ENCODE measurements around the gene NCOR1. TPM values are rescaled to one million over a fixed set of nuclear protein-coding genes. Genes with fewer than 3 reads are reported as not detected.

Gene NCOR1
- total and polyA plus RNA-seq, 2 experiments from 2014 or later: 109 to 119 TPM

DNA sequence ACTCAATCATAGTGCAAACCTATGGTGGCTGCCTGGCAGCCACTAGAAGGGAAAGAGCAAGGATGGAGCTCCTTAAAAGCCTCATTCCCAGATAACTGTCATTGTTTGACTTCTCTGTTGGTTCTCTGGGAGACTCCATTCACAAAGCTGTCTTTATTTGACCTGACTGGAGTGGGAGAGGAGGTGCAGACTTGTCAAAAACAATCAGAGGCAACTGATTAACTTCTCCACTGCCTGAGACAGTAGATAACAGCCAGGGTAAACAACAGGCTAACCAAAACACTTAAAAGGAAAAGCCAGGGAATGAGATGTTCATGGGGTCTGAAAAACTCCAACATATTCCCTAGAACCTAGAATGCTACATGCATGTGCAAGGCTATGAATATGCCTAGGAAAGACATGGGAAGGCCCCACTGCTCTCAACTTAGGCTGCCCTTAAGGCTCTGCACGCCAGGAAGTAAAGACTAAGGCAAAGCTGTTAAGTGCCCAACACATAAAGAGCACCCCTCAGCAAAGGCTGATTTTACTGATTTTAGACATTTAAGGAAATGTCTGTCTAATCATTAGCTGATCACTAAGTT lies 133.7 kb downstream of the NCOR1 start:
- Histone ChIP-seq H3K4me3 (no peak overlapping the region), H3K27ac (no peak overlapping the region), H3K9me3 (ENCODE audit: low read depth) (no peaks in the 10 kb centered on the region), H3K36me3 (peaks cover 48% of the 10 kb centered on the region), H3K27me3 (no peaks in the 10 kb centered on the region), H3K4me1 (ENCODE audit: low read depth) (no peaks in the 10 kb centered on the region)
- no peak for DNase-seq (ENCODE audit: low read depth in 1 of 2, low spot score in 1 of 2)
- TF ChIP-seq CTCF (IDR thresholded peaks at IDR 0.05; ENCODE audit: low read depth, low read length): no peak

DNA sequence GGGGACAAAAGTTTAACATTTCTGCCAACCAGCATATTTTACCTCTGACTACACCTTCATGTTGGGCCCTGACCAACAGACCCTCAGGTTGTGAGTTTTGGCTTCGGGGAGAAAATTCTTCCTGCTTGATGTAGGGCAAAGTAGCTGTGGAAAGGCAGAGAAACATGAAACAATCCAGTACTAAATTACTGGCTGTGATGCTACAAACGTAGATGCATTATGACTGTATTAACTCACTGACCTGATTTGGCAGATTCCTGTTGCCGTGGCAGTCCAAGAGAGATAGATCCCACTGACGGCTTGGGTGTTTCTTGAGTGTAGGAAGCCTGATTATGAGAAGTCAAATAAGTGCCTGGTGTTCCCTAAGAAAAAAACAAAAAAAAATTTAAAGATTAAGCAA lies 135.0 kb downstream of the NCOR1 start:
- DNase-seq (ENCODE audit: low read depth in 1 of 2, low spot score in 1 of 2): no peak
- no peak for TF ChIP-seq CTCF (IDR thresholded peaks at IDR 0.05; ENCODE audit: low read depth, low read length)

DNA sequence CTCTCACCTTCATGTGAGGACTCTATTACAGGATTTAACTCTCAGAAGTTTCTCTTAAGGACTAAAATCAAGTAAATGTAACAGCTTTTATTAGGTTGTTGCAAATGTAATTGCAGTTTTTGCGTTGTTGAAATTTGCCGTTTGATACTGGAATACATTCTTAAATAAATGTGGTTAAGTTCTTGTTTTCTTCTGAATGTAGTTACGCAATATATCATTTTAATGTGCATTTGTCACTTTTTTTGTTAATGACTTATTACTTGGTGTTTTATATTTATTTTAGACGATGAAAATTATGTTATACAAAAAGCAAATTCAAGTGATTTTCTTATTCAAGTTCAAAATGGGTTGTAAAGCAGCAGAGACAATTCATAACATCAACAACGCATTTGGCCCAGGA lies 139.4 kb downstream of the NCOR1 start:
- no peak for TF ChIP-seq CTCF (IDR thresholded peaks at IDR 0.05; ENCODE audit: low read depth, low read length)
- DNase-seq (ENCODE audit: low read depth in 1 of 2, low spot score in 1 of 2): no peak
- no peaks in the 10 kb centered on the region for H3K27me3 ChIP-seq
- no peak overlapping the region for H3K27ac ChIP-seq
- H3K36me3 ChIP-seq: peaks cover 85% of the 10 kb centered on the region
- no peaks in the 10 kb centered on the region for H3K9me3 ChIP-seq (ENCODE audit: low read depth)
- no peak overlapping the region for H3K4me3 ChIP-seq
- no peaks in the 10 kb centered on the region for H3K4me1 ChIP-seq (ENCODE audit: low read depth)

More for the DNA sequence above, 135.0 kb downstream of the NCOR1 start:
- no peaks in the 10 kb centered on the region for H3K4me1 ChIP-seq (ENCODE audit: low read depth)
- H3K27ac ChIP-seq: no peak overlapping the region
- H3K9me3 ChIP-seq (ENCODE audit: low read depth): no peaks in the 10 kb centered on the region
- H3K4me3 ChIP-seq: no peak overlapping the region
- peaks cover 47% of the 10 kb centered on the region for H3K36me3 ChIP-seq
- no peaks in the 10 kb centered on the region for H3K27me3 ChIP-seq

DNA sequence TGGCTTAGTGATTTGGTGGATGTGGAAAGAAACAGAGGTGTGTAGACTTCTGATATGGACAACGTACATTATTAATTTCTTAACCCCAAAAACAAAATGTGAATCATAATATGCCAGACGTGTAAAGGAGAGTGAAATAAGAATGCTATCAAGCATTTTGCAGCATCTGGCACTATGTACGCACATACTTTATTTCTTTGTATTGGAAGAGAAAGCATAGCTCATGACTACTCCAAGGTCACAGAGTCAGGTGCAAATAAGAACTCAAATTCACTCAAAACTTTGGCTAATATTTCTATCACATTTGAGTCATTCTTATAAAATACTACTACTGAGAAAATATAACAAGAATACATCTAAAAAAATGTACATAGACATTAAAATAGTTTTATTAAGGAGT lies 140.9 kb downstream of the NCOR1 start:
- no peak for TF ChIP-seq CTCF (IDR thresholded peaks at IDR 0.05; ENCODE audit: low read depth, low read length)
- no peaks in the 10 kb centered on the region for H3K4me1 ChIP-seq (ENCODE audit: low read depth)
- no peak for DNase-seq (ENCODE audit: low read depth in 1 of 2, low spot score in 1 of 2)
- H3K4me3 ChIP-seq: no peak overlapping the region
- H3K36me3 ChIP-seq: peaks cover 89% of the 10 kb centered on the region
- no peaks in the 10 kb centered on the region for H3K9me3 ChIP-seq (ENCODE audit: low read depth)
- no peak overlapping the region for H3K27ac ChIP-seq
- H3K27me3 ChIP-seq: no peaks in the 10 kb centered on the region

GRCh38 chr17:16073845-16074244 lies 141.5 kb downstream of the NCOR1 start:
- H3K27me3 ChIP-seq: no peaks in the 10 kb centered on the region
- H3K9me3 ChIP-seq (ENCODE audit: low read depth): no peaks in the 10 kb centered on the region
- no peak overlapping the region for H3K4me3 ChIP-seq
- no peaks in the 10 kb centered on the region for H3K4me1 ChIP-seq (ENCODE audit: low read depth)
- peaks cover 87% of the 10 kb centered on the region for H3K36me3 ChIP-seq
- no peak for DNase-seq (ENCODE audit: low read depth in 1 of 2, low spot score in 1 of 2)
- no peak overlapping the region for H3K27ac ChIP-seq
- no peak for TF ChIP-seq CTCF (IDR thresholded peaks at IDR 0.05; ENCODE audit: low read depth, low read length)
